Measurements from ENCODE around the gene DROSHA.

DNA sequence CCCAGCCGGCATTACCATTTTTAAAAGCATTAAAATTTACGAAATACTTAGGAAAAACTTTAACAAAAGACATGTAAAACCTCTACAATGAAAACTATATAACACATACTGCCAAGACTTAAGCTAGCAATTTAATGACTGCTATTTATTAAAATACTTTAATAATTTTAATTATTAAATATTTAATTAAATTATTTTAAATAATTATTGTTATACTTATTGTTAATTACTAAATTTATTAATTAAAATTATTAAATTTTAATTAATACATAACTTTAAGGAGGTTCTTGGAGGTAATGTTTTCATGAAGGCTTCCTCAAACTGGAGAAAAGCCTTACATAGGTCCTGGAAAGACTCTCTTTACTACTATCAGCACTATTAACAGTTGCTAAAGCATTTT lies 47.7 kb upstream of the DROSHA start:
- TF ChIP-seq, protein P1, sequence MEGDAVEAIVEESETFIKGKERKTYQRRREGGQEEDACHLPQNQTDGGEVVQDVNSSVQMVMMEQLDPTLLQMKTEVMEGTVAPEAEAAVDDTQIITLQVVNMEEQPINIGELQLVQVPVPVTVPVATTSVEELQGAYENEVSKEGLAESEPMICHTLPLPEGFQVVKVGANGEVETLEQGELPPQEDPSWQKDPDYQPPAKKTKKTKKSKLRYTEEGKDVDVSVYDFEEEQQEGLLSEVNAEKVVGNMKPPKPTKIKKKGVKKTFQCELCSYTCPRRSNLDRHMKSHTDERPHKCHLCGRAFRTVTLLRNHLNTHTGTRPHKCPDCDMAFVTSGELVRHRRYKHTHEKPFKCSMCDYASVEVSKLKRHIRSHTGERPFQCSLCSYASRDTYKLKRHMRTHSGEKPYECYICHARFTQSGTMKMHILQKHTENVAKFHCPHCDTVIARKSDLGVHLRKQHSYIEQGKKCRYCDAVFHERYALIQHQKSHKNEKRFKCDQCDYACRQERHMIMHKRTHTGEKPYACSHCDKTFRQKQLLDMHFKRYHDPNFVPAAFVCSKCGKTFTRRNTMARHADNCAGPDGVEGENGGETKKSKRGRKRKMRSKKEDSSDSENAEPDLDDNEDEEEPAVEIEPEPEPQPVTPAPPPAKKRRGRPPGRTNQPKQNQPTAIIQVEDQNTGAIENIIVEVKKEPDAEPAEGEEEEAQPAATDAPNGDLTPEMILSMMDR (conservative IDR thresholded peaks at IDR 0.05) = no peak
- TF ChIP-seq ZFX (IDR thresholded peaks at IDR 0.05) = no peak

Measured in C4-2B (cell line).